SK-N-SH (cell line): ENCODE results near the gene ACVR1B. TPM values are rescaled to one million over a fixed set of nuclear protein-coding genes. Genes with fewer than 3 reads are reported as not detected.

Experiments
- CTCF ChIA-PET: fragments of 300-600, 350-600 bp; formaldehyde crosslinking; extraction: SDS; loops from one replicate; lab custom pipeline; 2021; lab: Yijun Ruan, JAX
- POLR2A ChIA-PET: fragments of 350-600 bp; sonication (Branson Sonifier 250); formaldehyde crosslinking; extraction: SDS; loops from one replicate; lab custom pipeline; 2020; ENCODE audit warnings: antibody characterized with exemption, inconsistent platforms; lab: Yijun Ruan, JAX
- DNase-seq: peaks from one replicate; pipeline ENCODE4 v3.0.0; 2012
- H2AFZ ChIP-seq: fragments of 200-600 bp; sonication (generic); 2 replicates; pipeline ENCODE4 v1.8.1; 2016; ENCODE audit warnings: antibody characterized with exemption, mild to moderate bottlenecking, low read depth
- H3F3A ChIP-seq: fragments of 200-600 bp; sonication (generic); replicated peaks from 2 replicates; pipeline ENCODE3; 2016; ENCODE audit warnings: antibody characterized with exemption, mild to moderate bottlenecking; ENCODE audit not compliant: insufficient read depth
- H3K27ac ChIP-seq, 2 experiments: fragments of 200-500 bp in 1 of 2; fragments of 200-600 bp in 1 of 2; sonication (Bioruptor generic) in 1 of 2; sonication (generic), shearing (Covaris generic) in 1 of 2; 2 replicates each; pipeline versions ENCODE4 v1.5.1 to v1.6.1; 2014 to 2016; ENCODE audit warnings: low read depth in 2 of 2, inconsistent platforms in 1 of 2, low read length in 1 of 2, mild to moderate bottlenecking in 1 of 2, mixed read lengths in 1 of 2
- H3K27me3 ChIP-seq: fragments of 200-600 bp; sonication (generic), shearing (Covaris generic); 2 replicates; pipeline ENCODE4 v1.6.1; 2016; ENCODE audit warnings: mixed run types; ENCODE audit not compliant: insufficient read depth
- H3K36me3 ChIP-seq, 2 experiments: fragments of 200-500 bp in 1 of 2; fragments of 200-600 bp in 1 of 2; sonication (Bioruptor generic) in 1 of 2; sonication (generic) in 1 of 2; replicated peaks in 1 of 2; 2 replicates each; pipeline versions ENCODE3 to v1.5.1; 2014 to 2016; ENCODE audit warnings: low read length in 1 of 2, mild to moderate bottlenecking in 1 of 2; ENCODE audit not compliant: insufficient read depth in 2 of 2, control insufficient read depth in 1 of 2
- H3K4me1 ChIP-seq, 2 experiments: fragments of 200-500 bp in 1 of 2; fragments of 200-600 bp in 1 of 2; sonication (Bioruptor generic) in 1 of 2; sonication (generic), shearing (Covaris generic) in 1 of 2; 2 replicates each; pipeline versions ENCODE4 v1.5.1 to v1.6.1; 2014 to 2016; ENCODE audit warnings: low read depth in 1 of 2, low read length in 1 of 2, mixed run types in 1 of 2; ENCODE audit not compliant: insufficient read depth in 2 of 2, control insufficient read depth in 1 of 2
- H3K4me2 ChIP-seq: fragments of 200-600 bp; sonication (generic), shearing (Covaris generic); 2 replicates; pipeline ENCODE4 v1.6.1; 2017; ENCODE audit warnings: mixed run types
- H3K4me3 ChIP-seq, 2 experiments: fragments of 200-500 bp in 1 of 2; fragments of 200-600 bp in 1 of 2; sonication (Bioruptor generic) in 1 of 2; sonication (generic), shearing (Covaris generic) in 1 of 2; 2 replicates each; pipeline versions ENCODE4 v1.5.1 to v1.8.1; 2014 to 2016; ENCODE audit warnings: low read depth in 2 of 2, inconsistent platforms in 1 of 2, low read length in 1 of 2, mild to moderate bottlenecking in 1 of 2, mixed read lengths in 1 of 2, moderate library complexity in 1 of 2
- H3K79me2 ChIP-seq: fragments of 200-600 bp; sonication (generic); 2 replicates; pipeline ENCODE4 v1.8.1; 2017; ENCODE audit warnings: mild to moderate bottlenecking; ENCODE audit not compliant: insufficient read depth
- H3K9ac ChIP-seq: fragments of 200-600 bp; sonication (generic); 2 replicates; pipeline ENCODE4 v1.6.1; 2017; ENCODE audit warnings: mixed run types
- H3K9me2 ChIP-seq: fragments of 200-600 bp; sonication (generic); 2 replicates; pipeline ENCODE4 v1.6.1; 2017; ENCODE audit warnings: mixed run types
- H3K9me3 ChIP-seq: fragments of 200-600 bp; sonication (generic); 2 replicates; pipeline ENCODE4 v1.6.1; 2017; ENCODE audit warnings: mixed run types, mild to moderate bottlenecking, moderate library complexity
- H4K20me1 ChIP-seq: fragments of 200-600 bp; sonication (generic); 2 replicates; pipeline ENCODE4 v1.6.1; 2017; ENCODE audit warnings: mild to moderate bottlenecking, mixed run types; ENCODE audit not compliant: insufficient read depth
- CTCF ChIP-seq: fragments of 200-600 bp; sonication (generic); IDR thresholded peaks from 2 replicates; pipeline ENCODE4 v1.6.1; 2017; ENCODE audit warnings: antibody characterized with exemption, mild to moderate bottlenecking, moderate library complexity
- ELF1 ChIP-seq: IDR thresholded peaks from 2 replicates; pipeline ENCODE4 v1.4.0; 2012
- EP300 ChIP-seq, 2 experiments: IDR thresholded peaks; 2 replicates each; pipeline versions ENCODE4 v1.4.0 to v1.6.1; 2012; ENCODE audit warnings: borderline replicate concordance in 1 of 2, low read depth in 1 of 2, low read length in 1 of 2
- MXI1 ChIP-seq: IDR thresholded peaks from 2 replicates; pipeline ENCODE4 v1.6.1; 2012; ENCODE audit warnings: mild to moderate bottlenecking, low read depth, low read length, improper control_type of control experiment
- PBX3 ChIP-seq: IDR thresholded peaks from 2 replicates; pipeline ENCODE4; 2012
- POLR2AphosphoS5 ChIP-seq: IDR thresholded peaks from 2 replicates; pipeline ENCODE4 v1.6.1; 2012; ENCODE audit warnings: low read depth, low read length
- RCOR1 ChIP-seq: fragments of 150-350 bp; IDR thresholded peaks from 2 replicates; pipeline ENCODE4 v1.6.1; 2017; ENCODE audit warnings: antibody characterized with exemption, low read length
- RFX5 ChIP-seq: IDR thresholded peaks from 2 replicates; pipeline ENCODE4 v1.6.1; 2012; ENCODE audit warnings: mild to moderate bottlenecking, improper control_type of control experiment, low read length
- SIN3A ChIP-seq: IDR thresholded peaks from 2 replicates; pipeline ENCODE4 v1.6.1; 2012; ENCODE audit warnings: low read depth, mild to moderate bottlenecking, low read length, moderate library complexity, borderline replicate concordance
- TEAD4 ChIP-seq: IDR thresholded peaks from 2 replicates; pipeline ENCODE4 v1.4.0; 2012; ENCODE audit warnings: mild to moderate bottlenecking, borderline replicate concordance; ENCODE audit not compliant: insufficient read depth
- WGBS: methylation state at CpG from one replicate; pipeline ENCODE4 v1.1.6; 2017; ENCODE audit warnings: low lambda C conversion rate; 5-methylcytosine and 5-hydroxymethylcytosine counted together
- polyA plus RNA-seq, 3 experiments: library from polyadenylated mRNA; depleted of rRNA; stranded (reverse); fragments of >200 nt; gene quantifications; 2 replicates each; pipeline ENCODE4 v1.2.3, GENCODE V29; 2012

Gene ACVR1B
- polyA plus RNA-seq, 1 of the 3 experiments (the other 2 are of a cell fraction), result 12.1 TPM

- POLR2A ChIA-PET, result no interaction called here
- CTCF ChIA-PET, result interaction anchor here (0.9 to 10.1 kb wide), 14 partner anchors 10 to 198 kb away, joined by 3 to 55 read pairs (median 6); no protein-coding TSS in a partner anchor
- WGBS, result 73% methylated on average over 7 of the region's 16 CpGs
These were observed 28.6 kb upstream of the ACVR1B start for GRCh38 chr12:51922762-51923505.

GRCh38 chr12:51923506-51924365, 27.8 kb upstream of the ACVR1B start:
- H3K27ac ChIP-seq, result no peak overlapping the region
- no peaks in the 10 kb centered on the region for H3K79me2 ChIP-seq
- peaks cover 0 to 39% of the 10 kb centered on the region in 2 experiments; a peak in 1 of 4 replicates for H3K4me1 ChIP-seq
- no peak overlapping the region for H3K9ac ChIP-seq
- no peaks in the 10 kb centered on the region for H3F3A ChIP-seq
- CTCF ChIA-PET, result interaction anchor here (0.6 to 10.1 kb wide), 16 partner anchors 8 to 198 kb away, joined by 3 to 55 read pairs (median 4); no protein-coding TSS in a partner anchor
- peak; percentile 58 for DNase-seq
- 81% methylated on average over 24 of the region's 31 CpGs for WGBS
- H3K9me3 ChIP-seq, result no peaks in the 10 kb centered on the region
- H4K20me1 ChIP-seq, result no peaks in the 10 kb centered on the region
- H2AFZ ChIP-seq, result no peak overlapping the region
- H3K9me2 ChIP-seq, result no peaks in the 10 kb centered on the region
- no peak overlapping the region for H3K4me2 ChIP-seq
- TF ChIP-seq CTCF, result peak; percentile 52
- TF ChIP-seq EP300 (IDR thresholded peaks at IDR 0.05; ENCODE audit: borderline replicate concordance in 1 of 2, low read depth in 1 of 2, low read length in 1 of 2), result no peak
- no peak for TF ChIP-seq MXI1
- no peak for TF ChIP-seq POLR2AphosphoS5
- no peak for TF ChIP-seq RCOR1
- TF ChIP-seq TEAD4, result no peak
- no peak for TF ChIP-seq SIN3A
- H3K27me3 ChIP-seq, result no peaks in the 10 kb centered on the region
- H3K36me3 ChIP-seq, result no peaks in the 10 kb centered on the region
- POLR2A ChIA-PET, result no interaction called here
- no peak overlapping the region; a peak in 1 of 4 replicates for H3K4me3 ChIP-seq

More at GRCh38 chr12:51922762-51923505, 28.6 kb upstream of the ACVR1B start:
- no peaks in the 10 kb centered on the region for H3F3A ChIP-seq
- H3K27ac ChIP-seq, result no peak overlapping the region
- H3K9me2 ChIP-seq, result no peaks in the 10 kb centered on the region
- no peak for TF ChIP-seq PBX3
- no peak for TF ChIP-seq ELF1
- TF ChIP-seq RFX5, result no peak
- TF ChIP-seq, all 33 proteins: peak for 0
- H4K20me1 ChIP-seq, result no peaks in the 10 kb centered on the region
- no peaks in the 10 kb centered on the region for H3K36me3 ChIP-seq
- no peak for DNase-seq
- no peaks in the 10 kb centered on the region for H3K9me3 ChIP-seq
- H3K27me3 ChIP-seq, result no peaks in the 10 kb centered on the region
- H3K79me2 ChIP-seq, result no peaks in the 10 kb centered on the region
- no peak overlapping the region for H2AFZ ChIP-seq
- no peak overlapping the region for H3K9ac ChIP-seq
- no peak overlapping the region for H3K4me2 ChIP-seq
- peaks cover 0 to 47% of the 10 kb centered on the region in 2 experiments; a peak in 2 of 4 replicates for H3K4me1 ChIP-seq
- no peak overlapping the region; a peak in 1 of 4 replicates for H3K4me3 ChIP-seq
